ENCODE measurements around the gene TMUB1. TPM values are rescaled to one million over a fixed set of nuclear protein-coding genes. Genes with fewer than 3 reads are reported as not detected.

Gene TMUB1
- total RNA-seq, 3 donors from 2014 or later (not counting 1 experiment from before 2014, with no cell fraction given): 44.1 to 49.8 (median 47.3) TPM

DNA sequence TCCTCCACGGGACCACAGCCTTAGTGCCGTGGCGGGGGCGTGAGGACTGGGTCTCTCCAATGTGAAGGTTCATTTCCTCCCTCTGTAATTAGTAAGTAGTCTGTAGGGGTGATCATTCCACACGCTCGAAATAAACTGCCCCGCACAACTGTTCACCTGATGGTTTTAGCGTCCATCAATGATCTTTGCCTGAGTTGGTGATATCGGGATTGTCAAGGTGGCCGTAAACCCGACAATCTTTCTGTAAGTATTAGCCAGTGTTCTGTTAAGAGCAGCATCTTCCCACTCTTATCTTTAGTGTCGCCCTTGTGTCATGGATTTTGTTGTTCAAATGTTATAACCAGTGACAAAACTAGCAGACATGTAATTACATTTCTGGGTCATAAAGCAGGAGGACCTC lies 20.7 kb upstream of the TMUB1 start:
- Mint-ChIP-seq H3K27ac (no peak overlapping the region), H3K4me3 (no peak overlapping the region), H3K36me3 (no peaks in the 10 kb centered on the region), H3K27me3 (ENCODE audit: low read depth in 2 of 2) (no peaks in the 10 kb centered on the region), H3K9me3 (no peaks in the 10 kb centered on the region), H3K4me1 (peaks cover 0 to 6% of the 10 kb centered on the region in 2 donors)
- Histone ChIP-seq H3K27me3 (ENCODE audit: control insufficient read depth, insufficient read depth, low read length) (no peaks in the 10 kb centered on the region), H3K9me3 (ENCODE audit: control insufficient read depth, insufficient read depth, low read length) (no peaks in the 10 kb centered on the region), H3K27ac (ENCODE audit: low read length) (no peak overlapping the region), H3K4me3 (ENCODE audit: low read length) (no peak overlapping the region), H3K36me3 (ENCODE audit: control insufficient read depth, insufficient read depth, low read length) (no peaks in the 10 kb centered on the region), H3K4me1 (ENCODE audit: control insufficient read depth, insufficient read depth, low read length) (no peaks in the 10 kb centered on the region)
- ATAC-seq (no peak), DNase-seq (no peak)
- intact Hi-C loops (cut with micrococcal nuclease): no loop called here
- 95% methylated on average over 11 of the region's 12 CpGs for WGBS (ENCODE audit: insufficient coverage)
- TF ChIP-seq, protein P1, sequence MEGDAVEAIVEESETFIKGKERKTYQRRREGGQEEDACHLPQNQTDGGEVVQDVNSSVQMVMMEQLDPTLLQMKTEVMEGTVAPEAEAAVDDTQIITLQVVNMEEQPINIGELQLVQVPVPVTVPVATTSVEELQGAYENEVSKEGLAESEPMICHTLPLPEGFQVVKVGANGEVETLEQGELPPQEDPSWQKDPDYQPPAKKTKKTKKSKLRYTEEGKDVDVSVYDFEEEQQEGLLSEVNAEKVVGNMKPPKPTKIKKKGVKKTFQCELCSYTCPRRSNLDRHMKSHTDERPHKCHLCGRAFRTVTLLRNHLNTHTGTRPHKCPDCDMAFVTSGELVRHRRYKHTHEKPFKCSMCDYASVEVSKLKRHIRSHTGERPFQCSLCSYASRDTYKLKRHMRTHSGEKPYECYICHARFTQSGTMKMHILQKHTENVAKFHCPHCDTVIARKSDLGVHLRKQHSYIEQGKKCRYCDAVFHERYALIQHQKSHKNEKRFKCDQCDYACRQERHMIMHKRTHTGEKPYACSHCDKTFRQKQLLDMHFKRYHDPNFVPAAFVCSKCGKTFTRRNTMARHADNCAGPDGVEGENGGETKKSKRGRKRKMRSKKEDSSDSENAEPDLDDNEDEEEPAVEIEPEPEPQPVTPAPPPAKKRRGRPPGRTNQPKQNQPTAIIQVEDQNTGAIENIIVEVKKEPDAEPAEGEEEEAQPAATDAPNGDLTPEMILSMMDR (IDR thresholded peaks at IDR 0.05): no peak

DNA sequence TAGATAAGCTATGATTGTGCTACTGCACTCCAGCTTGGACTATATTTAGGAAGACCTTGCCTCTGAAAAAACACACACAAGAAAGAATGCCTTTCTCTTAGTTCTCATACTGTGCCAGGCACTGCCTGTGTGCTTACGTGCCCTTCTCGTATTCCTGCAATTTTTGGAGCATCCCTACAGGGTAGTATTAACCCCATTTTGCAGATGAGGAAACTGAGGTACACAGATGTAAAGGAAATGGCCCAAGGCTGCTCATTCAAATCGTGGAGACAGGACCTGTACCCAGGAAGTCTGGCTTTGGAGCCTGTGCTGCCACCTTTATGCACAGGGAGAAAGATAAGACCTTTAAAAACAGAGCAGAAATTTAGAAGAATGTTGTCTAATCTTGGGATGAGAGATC lies 19.7 kb upstream of the TMUB1 start:
- H3K27me3 Mint-ChIP-seq (ENCODE audit: low read depth in 2 of 2): no peaks in the 10 kb centered on the region
- no peaks in the 10 kb centered on the region for H3K36me3 Mint-ChIP-seq
- ATAC-seq (no peak), DNase-seq (no peak)
- WGBS (ENCODE audit: insufficient coverage): 72% methylated on average over 3 of the region's 3 CpGs
- Histone ChIP-seq H3K9me3 (ENCODE audit: control insufficient read depth, insufficient read depth, low read length) (no peaks in the 10 kb centered on the region), H3K27ac (ENCODE audit: low read length) (no peak overlapping the region), H3K4me3 (ENCODE audit: low read length) (no peak overlapping the region), H3K36me3 (ENCODE audit: control insufficient read depth, insufficient read depth, low read length) (no peaks in the 10 kb centered on the region), H3K4me1 (ENCODE audit: control insufficient read depth, insufficient read depth, low read length) (no peaks in the 10 kb centered on the region), H3K27me3 (ENCODE audit: control insufficient read depth, insufficient read depth, low read length) (no peaks in the 10 kb centered on the region)
- H3K27ac Mint-ChIP-seq: no peak overlapping the region
- intact Hi-C loops (cut with micrococcal nuclease): no loop called here
- no peak overlapping the region for H3K4me3 Mint-ChIP-seq
- TF ChIP-seq, protein P1 (IDR thresholded peaks at IDR 0.05): no peak
- peaks cover 0 to 6% of the 10 kb centered on the region in 2 donors for H3K4me1 Mint-ChIP-seq
- no peaks in the 10 kb centered on the region for H3K9me3 Mint-ChIP-seq

DNA sequence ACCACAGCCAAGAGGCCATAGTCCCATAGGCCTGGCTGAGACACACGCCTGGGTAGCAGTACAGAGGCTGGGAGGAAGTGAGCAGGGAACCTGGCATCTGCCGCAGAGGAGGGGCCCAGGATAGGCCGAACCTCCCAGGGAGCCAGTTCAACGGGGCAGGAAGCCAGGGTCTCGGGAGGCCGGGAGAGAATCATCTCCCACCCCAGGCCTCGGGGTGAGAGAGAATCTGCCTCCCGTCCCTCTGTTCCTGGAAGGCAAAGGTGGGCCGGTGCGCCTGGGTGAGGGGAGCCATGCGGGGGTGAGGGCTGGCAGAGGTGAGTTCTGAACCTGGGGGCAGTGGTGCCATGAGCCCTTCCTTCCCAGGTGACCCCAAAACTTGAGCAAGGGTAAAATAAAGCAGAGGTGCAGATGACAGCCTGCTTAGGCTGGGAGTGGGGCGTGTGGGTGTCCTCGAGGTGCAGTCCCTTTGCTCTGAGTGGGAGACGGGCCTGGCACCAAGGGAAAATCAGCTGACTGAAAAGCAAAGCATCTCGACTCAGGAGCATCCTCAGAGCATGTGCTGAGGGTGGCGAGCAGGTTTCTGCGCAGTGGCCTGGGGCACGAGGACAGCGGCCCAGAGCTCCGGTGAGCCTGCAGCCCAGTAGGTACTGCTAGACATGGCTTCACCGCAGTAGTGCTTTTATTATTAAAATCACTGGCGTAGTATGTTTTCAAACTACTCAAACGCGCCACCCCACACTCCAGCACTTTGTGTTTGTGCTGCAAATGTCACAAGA lies 18.5 kb upstream of the TMUB1 start:
- H3K36me3 Mint-ChIP-seq: no peaks in the 10 kb centered on the region
- no peaks in the 10 kb centered on the region for H3K27me3 Mint-ChIP-seq (ENCODE audit: low read depth in 2 of 2)
- TF ChIP-seq, protein P1 (IDR thresholded peaks at IDR 0.05): no peak
- WGBS (ENCODE audit: insufficient coverage): 87% methylated on average over 24 of the region's 24 CpGs
- H3K4me1 Mint-ChIP-seq: peaks cover 0 to 6% of the 10 kb centered on the region in 2 donors
- H3K9me3 ChIP-seq (ENCODE audit: control insufficient read depth, insufficient read depth, low read length): no peaks in the 10 kb centered on the region
- intact Hi-C loops (cut with micrococcal nuclease): no loop called here
- H3K27me3 ChIP-seq (ENCODE audit: control insufficient read depth, insufficient read depth, low read length): no peaks in the 10 kb centered on the region
- no peaks in the 10 kb centered on the region for H3K9me3 Mint-ChIP-seq
- H3K4me3 ChIP-seq (ENCODE audit: low read length): no peak overlapping the region
- no peak overlapping the region for H3K27ac ChIP-seq (ENCODE audit: low read length)
- H3K4me1 ChIP-seq (ENCODE audit: control insufficient read depth, insufficient read depth, low read length): no peaks in the 10 kb centered on the region
- H3K4me3 Mint-ChIP-seq: no peak overlapping the region
- H3K27ac Mint-ChIP-seq: no peak overlapping the region
- no peak for ATAC-seq
- no peak for DNase-seq
- H3K36me3 ChIP-seq (ENCODE audit: control insufficient read depth, insufficient read depth, low read length): no peaks in the 10 kb centered on the region

DNA sequence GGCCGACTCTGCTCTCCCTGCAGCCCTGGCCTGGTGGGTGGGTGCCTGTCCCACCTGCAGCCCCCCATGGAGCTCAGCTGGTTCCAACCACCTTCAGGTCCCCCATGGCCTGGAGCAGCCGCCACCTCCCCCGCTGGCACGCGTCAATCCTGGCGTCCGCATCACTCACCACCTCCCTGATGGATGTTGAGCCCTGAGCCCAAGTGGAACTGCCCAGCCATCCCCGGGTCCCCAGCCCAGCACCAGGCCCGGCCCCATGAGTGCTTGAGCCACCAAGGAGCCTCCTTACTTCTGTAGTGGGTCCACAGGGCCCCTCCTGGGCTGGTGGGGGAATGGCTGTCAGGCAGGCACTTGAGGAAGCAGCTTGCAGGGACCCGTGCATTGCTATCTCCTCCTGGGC lies 17.6 kb upstream of the TMUB1 start:
- H3K4me3 ChIP-seq (ENCODE audit: low read length): no peak overlapping the region
- H3K9me3 Mint-ChIP-seq: no peaks in the 10 kb centered on the region
- H3K36me3 ChIP-seq (ENCODE audit: control insufficient read depth, insufficient read depth, low read length): no peaks in the 10 kb centered on the region
- intact Hi-C loops (cut with micrococcal nuclease): no loop called here
- H3K27ac Mint-ChIP-seq: no peak overlapping the region
- no peaks in the 10 kb centered on the region for H3K4me1 ChIP-seq (ENCODE audit: control insufficient read depth, insufficient read depth, low read length)
- no peak for DNase-seq
- no peak for ATAC-seq
- no peak overlapping the region for H3K4me3 Mint-ChIP-seq
- TF ChIP-seq, protein P1 (IDR thresholded peaks at IDR 0.05): no peak
- no peaks in the 10 kb centered on the region for H3K9me3 ChIP-seq (ENCODE audit: control insufficient read depth, insufficient read depth, low read length)
- no peak overlapping the region for H3K27ac ChIP-seq (ENCODE audit: low read length)
- 95% methylated on average over 10 of the region's 10 CpGs for WGBS (ENCODE audit: insufficient coverage)
- H3K27me3 ChIP-seq (ENCODE audit: control insufficient read depth, insufficient read depth, low read length): no peaks in the 10 kb centered on the region
- H3K36me3 Mint-ChIP-seq: no peaks in the 10 kb centered on the region
- peaks cover 0 to 6% of the 10 kb centered on the region in 2 donors for H3K4me1 Mint-ChIP-seq
- no peaks in the 10 kb centered on the region for H3K27me3 Mint-ChIP-seq (ENCODE audit: low read depth in 2 of 2)

All from natural killer cell (primary cell).